ENCODE results near the gene SAGE1. TPM values are rescaled to one million over a fixed set of nuclear protein-coding genes. Genes with fewer than 3 reads are reported as not detected.
A peak's percentile ranks its signal among the peaks of the same experiment; 100 is the strongest.

Gene SAGE1
- total RNA-seq, 1 donor from 2014 or later, result not detected

GRCh38 chrX:135931644-135932487, 38.4 kb downstream of the SAGE1 start:
- H3K9me3 Mint-ChIP-seq (ENCODE audit: unreplicated experiment), result no peaks in the 10 kb centered on the region
- TF ChIP-seq CTCF (IDR thresholded peaks at IDR 0.05; ENCODE audit: partially characterized antibody, unreplicated experiment), result peak; percentile 60
- no peak overlapping the region for H3K4me3 Mint-ChIP-seq (ENCODE audit: unreplicated experiment)
- no peaks in the 10 kb centered on the region for H3K36me3 Mint-ChIP-seq (ENCODE audit: unreplicated experiment)
- DNase-seq, result peak; percentile 66
- H3K27me3 Mint-ChIP-seq (ENCODE audit: unreplicated experiment), result peaks cover 2% of the 10 kb centered on the region
- H3K4me1 Mint-ChIP-seq (ENCODE audit: low read depth, unreplicated experiment), result no peaks in the 10 kb centered on the region
- no peak overlapping the region for H3K27ac Mint-ChIP-seq (ENCODE audit: unreplicated experiment)

- TF ChIP-seq CTCF (IDR thresholded peaks at IDR 0.05; ENCODE audit: partially characterized antibody, unreplicated experiment), result no peak
- Mint-ChIP-seq H3K4me1 (ENCODE audit: low read depth, unreplicated experiment) (no peaks in the 10 kb centered on the region), H3K4me3 (ENCODE audit: unreplicated experiment) (no peak overlapping the region), H3K27ac (ENCODE audit: unreplicated experiment) (no peak overlapping the region), H3K9me3 (ENCODE audit: unreplicated experiment) (no peaks in the 10 kb centered on the region), H3K36me3 (ENCODE audit: unreplicated experiment) (no peaks in the 10 kb centered on the region), H3K27me3 (ENCODE audit: unreplicated experiment) (peaks cover 3% of the 10 kb centered on the region)
- DNase-seq, result no peak
Measured at GRCh38 chrX:135944486-135944885, 51.0 kb downstream of the SAGE1 start.

- Mint-ChIP-seq H3K27me3 (ENCODE audit: unreplicated experiment) (peaks cover 5% of the 10 kb centered on the region), H3K4me3 (ENCODE audit: unreplicated experiment) (no peak overlapping the region), H3K9me3 (ENCODE audit: unreplicated experiment) (no peaks in the 10 kb centered on the region), H3K4me1 (ENCODE audit: low read depth, unreplicated experiment) (no peaks in the 10 kb centered on the region), H3K36me3 (ENCODE audit: unreplicated experiment) (no peaks in the 10 kb centered on the region), H3K27ac (ENCODE audit: unreplicated experiment) (no peak overlapping the region)
- no peak for TF ChIP-seq CTCF (IDR thresholded peaks at IDR 0.05; ENCODE audit: partially characterized antibody, unreplicated experiment)
- DNase-seq, result no peak
Measured at GRCh38 chrX:135951291-135951690, 57.8 kb downstream of the SAGE1 start.

Other genes starting within 250 kb of the SAGE1 start
- not detected for gene CT45A1, start 180.1 kb upstream of the SAGE1 start, total RNA-seq (ENCODE audit: unreplicated experiment)
- gene CT45A3, start 125.5 kb upstream of the SAGE1 start, total RNA-seq (ENCODE audit: unreplicated experiment), result not detected
- not detected for gene CT45A5, start 108.2 kb upstream of the SAGE1 start, total RNA-seq (ENCODE audit: unreplicated experiment)
- not detected for gene CT45A6, start 90.9 kb upstream of the SAGE1 start, total RNA-seq (ENCODE audit: unreplicated experiment)
- not detected for gene CT45A2, start 73.7 kb upstream of the SAGE1 start, total RNA-seq (ENCODE audit: unreplicated experiment)
- gene CT45A7, start 56.4 kb upstream of the SAGE1 start, total RNA-seq (ENCODE audit: unreplicated experiment), result not detected
- not detected for gene CT45A8, start 39.2 kb upstream of the SAGE1 start, total RNA-seq (ENCODE audit: unreplicated experiment)
- gene CT45A9, start 21.9 kb upstream of the SAGE1 start, total RNA-seq (ENCODE audit: unreplicated experiment), result not detected
- gene CT45A10, start 272 bp upstream of the SAGE1 start, total RNA-seq (ENCODE audit: unreplicated experiment), result not detected
- gene MMGT1, start 80.3 kb downstream of the SAGE1 start, total RNA-seq (ENCODE audit: unreplicated experiment), result 34.3 TPM
- gene SLC9A6, start 91.7 kb downstream of the SAGE1 start, total RNA-seq (ENCODE audit: unreplicated experiment), result 15.5 TPM